Measurements from ENCODE around the gene TJP1.

The TJP1 gene

DNA sequence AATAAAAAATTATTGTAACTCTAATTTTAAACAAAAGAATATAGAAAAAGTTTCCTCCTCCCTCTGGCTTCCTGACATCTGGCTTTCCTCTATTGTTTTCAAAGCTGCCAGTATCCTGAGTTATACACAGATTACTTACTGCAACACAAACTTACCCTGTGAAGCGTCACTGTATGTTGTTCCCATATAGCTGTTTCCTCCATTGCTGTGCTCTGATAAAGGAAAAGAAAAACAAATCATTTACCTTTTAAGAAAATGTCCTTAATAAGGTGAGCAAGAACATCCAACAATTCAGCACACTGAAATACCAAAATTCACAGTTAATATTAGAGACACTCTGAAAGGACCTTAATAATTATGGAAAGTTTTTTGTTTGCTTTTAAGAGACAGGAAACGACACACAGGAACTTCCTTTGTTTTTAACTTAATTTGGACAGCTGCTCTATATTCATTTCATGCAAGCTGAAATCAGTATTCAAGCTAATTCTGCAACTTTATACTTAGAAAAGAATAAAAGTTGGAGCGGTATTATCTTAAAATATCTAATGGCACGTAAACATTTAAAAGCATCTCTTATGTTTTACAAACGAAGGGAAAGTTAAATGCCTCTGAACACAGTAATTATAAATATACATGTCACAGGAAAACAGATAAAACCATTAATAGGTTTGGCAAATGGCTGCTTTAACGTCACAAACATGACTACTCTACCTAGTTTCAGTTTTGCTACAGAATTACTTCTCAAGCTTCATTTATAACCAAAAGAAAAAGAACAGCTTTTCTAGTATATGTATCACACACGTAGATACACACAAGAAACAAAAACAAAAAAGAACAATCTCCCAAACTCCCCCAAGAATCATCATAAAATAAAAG, 21.5 kb downstream of the TJP1 start:
- TF ChIP-seq GATA2 (IDR thresholded peaks at IDR 0.05; ENCODE audit: low read depth, low read length), result no peak
- TF ChIP-seq GATA3 (IDR thresholded peaks at IDR 0.05; ENCODE audit: low read depth, low read length), result no peak

DNA sequence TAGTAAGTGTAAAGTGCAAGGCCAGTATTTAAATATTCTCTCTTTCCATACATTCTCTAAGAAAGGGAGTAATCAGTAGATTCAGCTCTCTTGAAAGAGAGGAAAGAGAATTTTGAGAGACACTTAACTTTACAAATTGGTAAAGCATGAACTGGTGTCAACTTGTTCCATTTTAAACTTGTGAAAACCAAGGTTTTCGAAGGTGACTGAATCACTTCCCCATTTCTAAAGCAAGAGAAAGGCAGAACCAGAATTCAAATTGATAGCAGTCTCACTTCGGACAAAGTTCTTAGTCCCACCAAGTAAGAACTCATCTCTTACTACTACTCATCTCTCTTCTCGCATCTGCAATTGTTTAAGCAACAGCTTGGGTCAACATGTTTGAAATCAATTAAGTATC, 22.4 kb downstream of the TJP1 start:
- no peak for TF ChIP-seq GATA2 (IDR thresholded peaks at IDR 0.05; ENCODE audit: low read depth, low read length)

DNA sequence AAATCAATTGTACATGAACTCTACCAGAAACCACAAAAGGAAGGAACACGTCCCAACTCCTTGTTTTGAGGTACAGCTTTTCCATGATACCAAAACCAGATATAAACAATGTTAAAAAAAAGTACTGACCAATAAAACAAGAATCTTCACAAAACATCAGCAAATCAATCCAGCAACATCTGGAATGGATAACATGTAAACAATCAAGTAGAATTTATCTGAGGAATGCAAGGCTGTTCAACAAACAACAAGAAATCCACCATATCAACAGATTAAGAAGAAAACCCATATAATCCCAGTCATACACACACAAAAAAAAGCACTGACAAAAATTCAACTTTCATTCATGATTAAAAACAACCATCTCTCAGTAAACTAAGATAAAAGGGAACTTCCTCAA, 26.7 kb downstream of the TJP1 start:
- TF ChIP-seq GATA2 (IDR thresholded peaks at IDR 0.05; ENCODE audit: low read depth, low read length) (no peak), GATA3 (IDR thresholded peaks at IDR 0.05; ENCODE audit: low read depth, low read length) (no peak)

DNA sequence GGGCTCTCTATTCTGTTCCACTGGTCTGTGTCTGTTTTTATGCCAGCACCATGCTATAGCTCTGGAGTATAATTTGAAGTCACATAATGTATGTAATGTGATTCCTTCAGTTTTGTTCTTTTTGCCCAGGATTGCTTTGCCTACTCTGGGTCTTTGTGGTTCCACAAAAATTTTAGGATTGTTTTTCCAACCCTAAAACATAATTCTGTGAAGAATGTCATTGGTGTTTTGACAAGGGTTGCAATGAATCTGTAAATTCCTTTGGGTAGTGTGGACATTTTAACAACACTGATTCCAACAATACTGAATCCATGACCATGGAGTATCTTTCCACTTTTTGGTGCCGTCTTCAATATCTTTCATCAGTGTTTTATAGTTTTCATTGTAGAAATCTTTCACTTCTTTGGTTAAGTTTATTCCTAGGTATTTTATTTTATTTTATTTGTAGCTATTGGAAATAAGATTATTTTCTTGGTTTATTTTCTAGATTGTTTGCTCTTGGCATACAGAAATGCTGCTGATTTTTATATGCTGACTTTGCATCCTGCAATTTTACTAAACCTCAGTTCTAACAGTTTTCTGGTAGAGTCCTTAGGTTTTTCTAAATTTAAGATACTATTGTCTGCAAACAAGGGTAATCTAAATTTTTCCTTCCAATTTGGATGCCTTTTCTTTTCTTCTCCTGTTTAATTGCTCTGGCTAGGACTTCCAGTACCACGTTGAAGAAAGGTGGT, 29.7 kb downstream of the TJP1 start:
- TF ChIP-seq GATA3 (IDR thresholded peaks at IDR 0.05; ENCODE audit: low read depth, low read length), result no peak
- no peak for TF ChIP-seq GATA2 (IDR thresholded peaks at IDR 0.05; ENCODE audit: low read depth, low read length)

DNA sequence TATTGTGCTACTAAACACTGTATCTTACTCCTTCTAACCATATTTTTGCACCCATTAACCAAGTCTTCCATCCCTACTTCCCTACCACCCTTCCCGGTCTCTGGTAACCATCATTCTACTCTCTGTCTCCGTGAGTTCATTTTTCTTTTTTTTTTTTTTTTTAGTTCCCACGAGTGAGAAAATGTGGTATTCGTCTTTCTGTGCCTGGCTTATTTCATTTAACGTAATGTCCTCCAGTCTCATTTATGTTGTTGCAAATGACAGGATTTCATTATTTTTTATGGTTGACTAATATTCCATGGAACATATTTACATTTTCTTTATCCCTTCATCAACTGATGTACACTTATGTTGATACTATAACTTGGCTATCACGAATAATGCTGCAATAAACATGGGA, 31.7 kb downstream of the TJP1 start:
- TF ChIP-seq GATA2 (IDR thresholded peaks at IDR 0.05; ENCODE audit: low read depth, low read length) (no peak), GATA3 (IDR thresholded peaks at IDR 0.05; ENCODE audit: low read depth, low read length) (no peak)

DNA sequence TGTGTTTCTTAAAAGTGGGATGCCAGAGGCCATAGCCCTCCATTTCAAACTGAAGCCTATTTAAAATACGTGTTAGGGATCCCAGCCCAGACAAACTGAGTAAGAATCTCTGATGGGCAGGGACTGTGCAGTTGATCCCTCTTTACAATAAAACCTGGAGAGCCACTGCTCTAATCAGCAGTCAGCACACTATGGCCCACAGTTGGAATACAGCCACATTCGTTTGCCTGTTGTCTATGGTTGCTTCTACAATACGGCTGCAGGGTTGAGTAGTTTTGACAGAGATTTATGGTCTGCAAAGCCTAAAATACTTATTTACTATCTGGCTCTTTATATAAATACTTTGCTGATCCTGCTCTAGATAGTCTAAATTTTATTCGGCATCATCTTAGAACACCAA, 32.4 kb downstream of the TJP1 start:
- TF ChIP-seq GATA2 (IDR thresholded peaks at IDR 0.05; ENCODE audit: low read depth, low read length), result no peak
- no peak for TF ChIP-seq GATA3 (IDR thresholded peaks at IDR 0.05; ENCODE audit: low read depth, low read length)

DNA sequence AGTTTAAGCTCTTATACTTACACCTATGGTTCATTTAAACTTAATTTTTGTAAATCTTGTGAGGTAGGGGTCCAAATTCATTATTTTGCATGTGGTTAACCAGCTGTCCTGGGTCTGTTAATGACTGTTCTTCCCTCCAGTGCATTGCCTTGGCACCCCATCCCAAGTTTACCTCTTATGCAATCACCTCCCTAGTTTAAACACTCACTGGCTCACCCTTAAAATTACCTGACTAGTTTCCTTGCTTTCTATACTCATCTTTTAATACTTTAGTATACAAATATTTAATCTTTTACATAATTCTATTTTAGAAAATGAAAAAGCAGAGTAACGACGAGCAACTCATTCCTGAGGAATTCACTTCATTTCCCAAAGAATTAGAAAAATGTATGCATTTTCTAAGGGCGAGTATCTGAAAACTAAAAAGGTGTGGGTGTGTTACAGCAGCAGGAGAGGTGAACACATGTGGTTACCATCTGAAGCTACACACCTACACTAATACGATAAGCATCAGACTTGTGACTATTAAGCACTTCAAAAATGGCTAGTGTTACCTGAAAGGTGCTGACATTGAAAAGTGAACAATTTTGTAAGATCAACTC, 33.7 kb downstream of the TJP1 start:
- no peak for TF ChIP-seq GATA3 (IDR thresholded peaks at IDR 0.05; ENCODE audit: low read depth, low read length)
- no peak for TF ChIP-seq GATA2 (IDR thresholded peaks at IDR 0.05; ENCODE audit: low read depth, low read length)

DNA sequence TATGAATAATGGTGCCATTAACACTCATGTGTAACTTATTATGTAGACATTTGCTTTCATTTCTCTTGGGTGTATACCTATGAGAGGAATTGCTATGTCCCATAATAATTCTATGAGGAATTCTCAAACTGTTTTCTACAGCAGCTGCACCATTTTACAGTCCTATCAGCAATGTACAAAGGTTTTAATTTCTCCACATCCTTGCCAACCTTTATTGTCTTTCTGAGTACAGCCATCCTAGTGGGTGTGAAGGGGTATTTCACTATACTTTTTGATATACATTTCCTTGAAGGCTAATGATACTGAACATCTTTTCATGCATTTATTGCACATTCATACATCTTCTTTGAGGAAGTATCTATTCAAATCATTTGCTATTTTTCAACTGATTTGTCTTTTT, 34.5 kb downstream of the TJP1 start:
- no peak for TF ChIP-seq GATA3 (IDR thresholded peaks at IDR 0.05; ENCODE audit: low read depth, low read length)
- no peak for TF ChIP-seq GATA2 (IDR thresholded peaks at IDR 0.05; ENCODE audit: low read depth, low read length)

DNA sequence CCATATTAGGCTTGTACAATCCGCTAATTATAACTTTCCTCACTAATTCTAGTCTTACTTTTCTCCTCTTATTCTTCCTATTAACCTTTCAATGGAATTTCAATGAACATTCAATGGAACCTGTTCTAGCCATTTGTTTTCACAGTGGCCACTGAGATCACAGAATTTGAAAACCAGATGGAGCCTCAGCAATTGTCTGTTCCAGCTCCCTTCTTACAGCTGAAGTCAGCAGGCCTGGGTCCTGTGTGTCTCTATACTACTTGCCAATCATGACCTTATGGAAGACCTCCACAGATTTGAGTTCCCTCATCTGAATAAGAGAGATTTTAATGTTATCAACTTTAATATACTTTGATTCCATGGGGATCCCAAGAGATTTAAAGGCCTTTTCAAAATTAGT, 36.6 kb downstream of the TJP1 start:
- TF ChIP-seq GATA2 (IDR thresholded peaks at IDR 0.05; ENCODE audit: low read depth, low read length) (no peak), GATA3 (IDR thresholded peaks at IDR 0.05; ENCODE audit: low read depth, low read length) (no peak)

DNA sequence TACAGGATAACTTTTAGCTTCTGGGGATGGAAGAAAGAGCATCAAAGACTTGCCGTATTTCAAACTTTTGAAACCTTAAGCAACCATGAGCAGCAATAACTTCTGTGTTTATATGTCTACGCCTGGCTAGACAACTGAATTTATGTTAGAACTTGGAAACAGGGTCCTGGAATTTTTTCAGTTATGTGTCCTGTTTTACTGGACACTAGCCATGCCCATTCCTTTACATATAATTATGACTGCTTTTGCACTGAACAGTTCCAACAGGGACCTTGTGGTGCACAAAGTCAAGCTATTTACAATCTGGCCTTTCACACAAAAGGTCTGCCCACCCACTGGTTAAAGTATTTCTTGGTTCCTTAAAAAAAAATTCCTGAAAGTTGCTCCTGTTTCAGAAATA, 37.1 kb downstream of the TJP1 start:
- TF ChIP-seq GATA3 (IDR thresholded peaks at IDR 0.05; ENCODE audit: low read depth, low read length) (no peak), GATA2 (IDR thresholded peaks at IDR 0.05; ENCODE audit: low read depth, low read length) (no peak)

DNA sequence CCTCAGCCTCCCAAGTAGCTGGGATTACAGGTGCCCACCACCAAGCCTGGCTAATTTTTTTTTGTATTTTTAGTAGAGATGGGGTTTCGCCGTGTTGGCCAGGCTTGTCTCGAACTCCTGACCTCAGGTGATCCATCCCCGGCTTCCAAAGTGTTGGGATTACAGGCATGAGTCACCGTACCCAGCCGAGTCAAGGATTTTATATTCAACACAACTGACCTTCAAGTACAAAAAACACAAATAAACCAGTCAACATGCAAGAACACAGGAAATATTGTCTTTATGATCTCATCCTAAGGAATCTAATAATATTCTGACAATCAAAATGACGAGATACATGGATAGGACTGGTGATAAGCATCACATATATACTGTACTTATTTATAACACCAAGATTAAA, 37.9 kb downstream of the TJP1 start:
- TF ChIP-seq GATA2 (IDR thresholded peaks at IDR 0.05; ENCODE audit: low read depth, low read length) (no peak), GATA3 (IDR thresholded peaks at IDR 0.05; ENCODE audit: low read depth, low read length) (no peak)

DNA sequence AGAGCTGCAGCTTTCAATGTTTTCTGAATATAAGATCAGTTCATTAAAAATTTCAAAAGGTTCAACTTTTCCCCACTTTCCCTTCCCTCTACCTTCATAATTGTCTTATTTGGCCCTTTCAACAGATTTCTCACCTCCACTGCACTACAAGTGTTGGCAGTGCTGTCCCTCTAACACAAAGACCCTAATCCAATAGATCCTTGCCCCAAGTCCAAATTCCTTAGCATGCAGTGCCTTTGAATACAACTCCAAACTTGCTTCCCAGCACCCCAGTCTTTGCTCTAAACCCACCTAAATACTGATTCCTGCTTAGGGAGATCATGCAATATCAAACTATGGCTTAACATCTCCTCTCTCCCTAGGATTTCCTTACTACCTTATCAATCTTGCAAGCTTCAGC, 43.9 kb downstream of the TJP1 start:
- no peak for TF ChIP-seq GATA3 (IDR thresholded peaks at IDR 0.05; ENCODE audit: low read depth, low read length)
- no peak for TF ChIP-seq GATA2 (IDR thresholded peaks at IDR 0.05; ENCODE audit: low read depth, low read length)

DNA sequence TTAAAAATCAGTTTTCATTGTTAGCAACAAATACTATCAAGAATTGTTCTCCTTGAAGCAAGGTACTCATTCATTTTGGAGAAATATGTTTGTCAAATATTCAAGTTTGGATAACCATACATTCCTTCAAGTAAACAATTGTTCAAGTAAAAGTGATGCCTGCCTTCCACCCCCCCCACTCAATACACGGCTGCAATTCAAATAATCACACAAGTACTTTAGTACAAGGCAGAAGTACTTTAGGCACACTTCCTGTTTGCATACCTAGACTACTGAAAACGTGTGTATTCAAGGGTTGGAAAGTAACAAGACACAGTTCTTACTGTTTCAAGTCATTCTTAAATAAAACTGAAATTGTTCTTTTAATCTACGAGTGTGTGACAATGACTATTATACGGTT, 45.4 kb downstream of the TJP1 start:
- TF ChIP-seq GATA3 (IDR thresholded peaks at IDR 0.05; ENCODE audit: low read depth, low read length), result no peak
- no peak for TF ChIP-seq GATA2 (IDR thresholded peaks at IDR 0.05; ENCODE audit: low read depth, low read length)

DNA sequence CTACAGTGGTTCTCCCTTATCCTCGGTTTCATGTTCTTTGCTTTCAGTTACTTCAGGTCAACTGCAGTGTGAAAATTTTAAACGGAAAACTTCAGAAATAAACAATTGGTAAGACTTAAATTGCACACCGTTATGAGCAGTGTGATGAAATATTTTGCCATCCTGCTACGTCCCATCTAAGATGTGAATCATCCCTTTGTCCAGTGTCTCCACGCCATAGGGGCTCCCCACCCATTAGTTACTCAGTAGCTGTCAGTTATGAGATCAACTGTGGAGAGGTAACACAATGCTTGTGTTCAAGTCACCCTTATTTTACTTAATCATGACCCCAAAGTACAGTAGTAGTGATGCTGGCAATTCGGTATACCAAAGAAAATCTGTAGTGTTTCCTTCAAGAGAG, 47.4 kb downstream of the TJP1 start:
- no peak for TF ChIP-seq GATA3 (IDR thresholded peaks at IDR 0.05; ENCODE audit: low read depth, low read length)
- no peak for TF ChIP-seq GATA2 (IDR thresholded peaks at IDR 0.05; ENCODE audit: low read depth, low read length)

DNA sequence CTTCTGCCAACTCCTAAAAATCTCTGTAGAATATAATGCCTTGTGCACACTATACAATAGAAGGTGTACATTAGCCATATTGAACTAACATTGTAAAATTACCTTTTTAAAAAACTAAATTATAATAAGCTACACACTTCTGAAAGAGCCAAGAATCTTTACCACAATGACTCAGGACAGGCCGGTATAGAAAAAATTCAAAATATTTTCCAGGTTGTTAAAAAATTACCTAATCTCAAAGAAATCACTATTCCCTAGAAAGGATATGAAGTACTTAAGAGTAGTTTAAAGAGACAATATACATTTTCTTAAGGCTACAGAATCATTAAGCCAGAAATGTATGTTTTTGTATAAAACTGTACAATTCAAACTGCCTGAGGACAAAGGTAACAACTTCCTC, 48.5 kb downstream of the TJP1 start:
- no peak for TF ChIP-seq GATA2 (IDR thresholded peaks at IDR 0.05; ENCODE audit: low read depth, low read length)
- TF ChIP-seq GATA3 (IDR thresholded peaks at IDR 0.05; ENCODE audit: low read depth, low read length), result no peak
